ENCODE data around the gene PAX1. TPM values are rescaled to one million over a fixed set of nuclear protein-coding genes. Genes with fewer than 3 reads are reported as not detected.

The PAX1 gene
- 0.33 TPM for total RNA-seq

GRCh38 chr20:21705575-21706260, at the start of gene PAX1:
PAX1 (plus strand) TSS chr20:21705664; CDS start chr20:21705713, 49 bp downstream.

Other genes with a start within 250 kb of the PAX1 start
- not detected for gene NKX2-2, start 191.6 kb upstream of the PAX1 start, total RNA-seq

Measured in camera-type eye (tissue), 1 donor.